Esophagus mucosa (tissue), 1 donor: ENCODE measurements around the gene LYZ. TPM values are rescaled to one million over a fixed set of nuclear protein-coding genes. Genes with fewer than 3 reads are reported as not detected.
A peak's percentile ranks its signal among the peaks of the same experiment; 100 is the strongest.

Source experiments
- ATAC-seq: fragments of 200-7000 bp; cut with Tn5 transposase; one replicate; pipeline ENCODE4 v1.9.1; 2020
- total RNA-seq: library from RNA; stranded (reverse); gene quantifications from one replicate; pipeline ENCODE4 v1.2.4, GENCODE V29; 2023
- donor health status: DM: yes; HTN: yes; CAD: no.

Gene LYZ
- total RNA-seq, 1 donor from 2014 or later = 13.0 TPM

GRCh38 chr12:69389831-69390230 lies 41.6 kb downstream of the LYZ start:
- no peak for ATAC-seq

GRCh38 chr12:69392179-69392928 lies 44.2 kb downstream of the LYZ start:
- peak; percentile 89 for ATAC-seq

GRCh38 chr12:69396041-69396440 lies 47.9 kb downstream of the LYZ start:
- ATAC-seq = no peak

GRCh38 chr12:69396963-69397362 lies 48.8 kb downstream of the LYZ start:
- ATAC-seq = no peak

- ATAC-seq = no peak
Observed at GRCh38 chr12:69397978-69398377, 49.8 kb downstream of the LYZ start.

- no peak for ATAC-seq
Observed at GRCh38 chr12:69401940-69402339, 53.8 kb downstream of the LYZ start.

Other genes starting within 250 kb of the LYZ start
- gene CPSF6, start 108.8 kb upstream of the LYZ start, total RNA-seq = 36.1 TPM
- 12.5 TPM for gene YEATS4, start 11.4 kb downstream of the LYZ start, total RNA-seq
- 15.4 TPM for gene FRS2, start 122.0 kb downstream of the LYZ start, total RNA-seq
- 114 TPM for gene CCT2, start 237.1 kb downstream of the LYZ start, total RNA-seq